HepG2 (cell line): ENCODE measurements around the gene ZBTB25. TPM values are rescaled to one million over a fixed set of nuclear protein-coding genes. Genes with fewer than 3 reads are reported as not detected.

Experiments
- AKAP8 ChIP-seq: sonication (generic); formaldehyde crosslinking; IDR thresholded peaks from 2 replicates; pipeline ENCODE4 v1.5.1; 2020; ENCODE audit warnings: mild to moderate bottlenecking, missing genetic modification reagents
- ASH2L ChIP-seq: fragments of 300-600, 200-600 bp; sonication (generic); IDR thresholded peaks from 2 replicates; pipeline ENCODE4 v1.7.0; 2017; ENCODE audit warnings: low read depth, mild to moderate bottlenecking, moderate library complexity, mixed read lengths, low read length; ENCODE audit not compliant: insufficient read length
- EED ChIP-seq: sonication (generic); formaldehyde crosslinking; IDR thresholded peaks from 2 replicates; pipeline ENCODE4 v1.5.0; 2020; ENCODE audit warnings: mild to moderate bottlenecking, missing genetic modification reagents
- HES4 ChIP-seq: sonication (generic); formaldehyde crosslinking; IDR thresholded peaks from 2 replicates; pipeline ENCODE4 v1.9.0; 2021; ENCODE audit warnings: mild to moderate bottlenecking, missing genetic modification reagents, borderline replicate concordance
- KDM3A ChIP-seq: IDR thresholded peaks from 2 replicates; pipeline ENCODE4 v1.6.1; 2018; ENCODE audit warnings: low read depth, missing compliant biosample characterization
- MAZ ChIP-seq, 2 experiments: sonication (generic) in 1 of 2; formaldehyde crosslinking in 1 of 2; IDR thresholded peaks; 2 replicates each; pipeline versions ENCODE4 v1.5.0 to v1.6.1; 2012 to 2020; ENCODE audit warnings: low read depth in 2 of 2, mild to moderate bottlenecking in 2 of 2, borderline replicate concordance in 1 of 2, improper control_type of control experiment in 1 of 2, low read length in 1 of 2, missing genetic modification reagents in 1 of 2, moderate library complexity in 1 of 2
- SPEN ChIP-seq: sonication (generic); formaldehyde crosslinking; IDR thresholded peaks from 2 replicates; pipeline ENCODE4 v1.5.1; 2020; ENCODE audit warnings: low read depth, mild to moderate bottlenecking, missing genetic modification reagents
- TP53 ChIP-seq: sonication (generic); formaldehyde crosslinking; conservative IDR thresholded peaks from 2 replicates; pipeline ENCODE4 v1.4.0; 2020; ENCODE audit warnings: missing genetic modification reagents
- ZFP37 ChIP-seq: sonication (generic); formaldehyde crosslinking; IDR thresholded peaks from 2 replicates; pipeline ENCODE4 v1.4.0; 2020; ENCODE audit warnings: missing genetic modification reagents, borderline replicate concordance
- ZNF609 ChIP-seq: sonication (generic); formaldehyde crosslinking; IDR thresholded peaks from 2 replicates; pipeline ENCODE4 v1.4.0; 2020; ENCODE audit warnings: mild to moderate bottlenecking, missing genetic modification reagents, borderline replicate concordance
- ZNF737 ChIP-seq: sonication (generic); formaldehyde crosslinking; IDR thresholded peaks from 2 replicates; pipeline ENCODE4 v1.5.0; 2020; ENCODE audit warnings: missing genetic modification reagents, mild to moderate bottlenecking, borderline replicate concordance
- polyA plus RNA-seq, 8 experiments: library from polyadenylated mRNA; depleted of rRNA in 3 of 8; stranded (reverse) in 7 of 8; unstranded in 1 of 8; fragments of >200 nt; fragmentation: Illumina TruSeq in 4 of 8; extraction: Trizol in 4 of 8; gene quantifications; 2 replicates each; pipeline versions ENCODE4 v1.2.1 to v1.2.3, GENCODE V29; 2011 to 2016; ENCODE audit warnings: low read depth in 4 of 8, missing spikeins in 1 of 8, mixed read lengths in 1 of 8; ENCODE audit not compliant: insufficient read depth in 1 of 8
- total RNA-seq, 5 experiments: library from RNA; depleted of rRNA; stranded (reverse); fragments of >200 nt; fragmentation: Illumina TruSeq; extraction: Trizol; gene quantifications; 2 replicates each; pipeline ENCODE4 v1.2.3, GENCODE V29; 2016; ENCODE audit warnings: low read depth in 1 of 5
- TF ChIP-seq, protein P1 (sequence below): sonication (generic); formaldehyde crosslinking; IDR thresholded peaks from 2 replicates; pipeline ENCODE4 v1.5.1; 2020; ENCODE audit warnings: missing genetic modification reagents, mild to moderate bottlenecking, borderline replicate concordance
- TF ChIP-seq, protein P2 (sequence below): sonication (generic); formaldehyde crosslinking; IDR thresholded peaks from 2 replicates; pipeline ENCODE4 v1.4.0; 2020; ENCODE audit warnings: missing genetic modification reagents
- TF ChIP-seq, protein P3 (sequence below): sonication (generic); formaldehyde crosslinking; IDR thresholded peaks from 2 replicates; pipeline ENCODE4 v1.4.0; 2020; ENCODE audit warnings: missing genetic modification reagents, low read depth, mild to moderate bottlenecking, borderline replicate concordance

The ZBTB25 gene
- total and polyA plus RNA-seq, 2 of the 13 experiments (the other 11 are each of a cell fraction or from before 2014, with no cell fraction given), result 3.5 to 7.6 TPM

- TF ChIP-seq, protein P1, sequence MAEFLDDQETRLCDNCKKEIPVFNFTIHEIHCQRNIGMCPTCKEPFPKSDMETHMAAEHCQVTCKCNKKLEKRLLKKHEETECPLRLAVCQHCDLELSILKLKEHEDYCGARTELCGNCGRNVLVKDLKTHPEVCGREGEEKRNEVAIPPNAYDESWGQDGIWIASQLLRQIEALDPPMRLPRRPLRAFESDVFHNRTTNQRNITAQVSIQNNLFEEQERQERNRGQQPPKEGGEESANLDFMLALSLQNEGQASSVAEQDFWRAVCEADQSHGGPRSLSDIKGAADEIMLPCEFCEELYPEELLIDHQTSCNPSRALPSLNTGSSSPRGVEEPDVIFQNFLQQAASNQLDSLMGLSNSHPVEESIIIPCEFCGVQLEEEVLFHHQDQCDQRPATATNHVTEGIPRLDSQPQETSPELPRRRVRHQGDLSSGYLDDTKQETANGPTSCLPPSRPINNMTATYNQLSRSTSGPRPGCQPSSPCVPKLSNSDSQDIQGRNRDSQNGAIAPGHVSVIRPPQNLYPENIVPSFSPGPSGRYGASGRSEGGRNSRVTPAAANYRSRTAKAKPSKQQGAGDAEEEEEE (CRISPR knock-in tag), result no peak
- TF ChIP-seq KDM3A (CRISPR knock-in tag), result no peak
- no peak for TF ChIP-seq ZFP37 (CRISPR knock-in tag)
- TF ChIP-seq AKAP8 (CRISPR knock-in tag), result no peak
- TF ChIP-seq ZNF609 (CRISPR knock-in tag), result peak; percentile 38; the same call in 1 of the 2 replicates
- TF ChIP-seq MAZ (IDR thresholded peaks at IDR 0.05; ENCODE audit: borderline replicate concordance, low read depth, low read length), result no peak
- peak; percentile 85 for TF ChIP-seq MAZ (CRISPR knock-in tag; IDR thresholded peaks at IDR 0.05; ENCODE audit: low read depth)
- TF ChIP-seq, protein P2, sequence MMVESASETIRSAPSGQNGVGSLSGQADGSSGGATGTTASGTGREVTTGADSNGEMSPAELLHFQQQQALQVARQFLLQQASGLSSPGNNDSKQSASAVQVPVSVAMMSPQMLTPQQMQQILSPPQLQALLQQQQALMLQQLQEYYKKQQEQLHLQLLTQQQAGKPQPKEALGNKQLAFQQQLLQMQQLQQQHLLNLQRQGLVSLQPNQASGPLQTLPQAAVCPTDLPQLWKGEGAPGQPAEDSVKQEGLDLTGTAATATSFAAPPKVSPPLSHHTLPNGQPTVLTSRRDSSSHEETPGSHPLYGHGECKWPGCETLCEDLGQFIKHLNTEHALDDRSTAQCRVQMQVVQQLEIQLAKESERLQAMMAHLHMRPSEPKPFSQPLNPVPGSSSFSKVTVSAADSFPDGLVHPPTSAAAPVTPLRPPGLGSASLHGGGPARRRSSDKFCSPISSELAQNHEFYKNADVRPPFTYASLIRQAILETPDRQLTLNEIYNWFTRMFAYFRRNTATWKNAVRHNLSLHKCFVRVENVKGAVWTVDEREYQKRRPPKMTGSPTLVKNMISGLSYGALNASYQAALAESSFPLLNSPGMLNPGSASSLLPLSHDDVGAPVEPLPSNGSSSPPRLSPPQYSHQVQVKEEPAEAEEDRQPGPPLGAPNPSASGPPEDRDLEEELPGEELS, result no peak
- no peak for TF ChIP-seq ZNF737 (CRISPR knock-in tag)
- peak; percentile 53 for TF ChIP-seq ASH2L
- TF ChIP-seq, protein P3, sequence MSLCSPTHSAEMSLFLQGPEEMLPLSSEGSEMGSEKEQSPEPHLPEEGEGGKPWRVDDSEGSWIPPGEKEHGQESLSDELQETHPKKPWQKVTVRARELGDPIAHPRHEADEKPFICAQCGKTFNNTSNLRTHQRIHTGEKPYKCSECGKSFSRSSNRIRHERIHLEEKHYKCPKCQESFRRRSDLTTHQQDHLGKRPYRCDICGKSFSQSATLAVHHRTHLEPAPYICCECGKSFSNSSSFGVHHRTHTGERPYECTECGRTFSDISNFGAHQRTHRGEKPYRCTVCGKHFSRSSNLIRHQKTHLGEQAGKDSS (CRISPR knock-in tag), result peak; percentile 83
- no peak for TF ChIP-seq EED (CRISPR knock-in tag)
- TF ChIP-seq HES4, result no peak
- no peak for TF ChIP-seq TP53 (CRISPR knock-in tag)
- peak; percentile 82 for TF ChIP-seq SPEN (CRISPR knock-in tag)
Observed at GRCh38 chr14:64540208-64541202, 36.9 kb upstream of the ZBTB25 start, which contains the start of gene HSPA2 (continued).
